ENCODE results near the gene MSH3.

GRCh38 chr5:80864706-80865435 is 210.4 kb downstream of the MSH3 start:
- TF ChIP-seq EP300 (IDR thresholded peaks at IDR 0.05; ENCODE audit: borderline replicate concordance in 1 of 2, low read depth in 1 of 2, low read length in 1 of 2) (no peak), JUND (IDR thresholded peaks at IDR 0.05) (no peak), CTCF (IDR thresholded peaks at IDR 0.05) (no peak), EZH2phosphoT487 (IDR thresholded peaks at IDR 0.05; ENCODE audit: borderline replicate concordance, low read depth) (no peak), GABPA (IDR thresholded peaks at IDR 0.05; ENCODE audit: low read depth) (no peak), MAX (IDR thresholded peaks at IDR 0.05; ENCODE audit: low read depth) (no peak), REST (IDR thresholded peaks at IDR 0.05; ENCODE audit: low read depth, low read length) (no peak), RFX5 (IDR thresholded peaks at IDR 0.05; ENCODE audit: low read length) (no peak), TAF1 (IDR thresholded peaks at IDR 0.05; ENCODE audit: borderline replicate concordance, low read depth, low read length) (no peak), FOXM1 (IDR thresholded peaks at IDR 0.05; ENCODE audit: low read depth) (no peak), ELF1 (IDR thresholded peaks at IDR 0.05) (no peak)
